Endothelial cell of umbilical vein (primary cell): Measurements from ENCODE around the gene TMEM170B. TPM values are rescaled to one million over a fixed set of nuclear protein-coding genes. Genes with fewer than 3 reads are reported as not detected.

Source experiments
- BruUV-seq: library from RNA; stranded (reverse); fragments of 400-500 nt; replicated peaks from 2 replicates; lab custom pipeline; 2021; lab: Mats Ljungman, UMichigan
- CTCF ChIA-PET: fragments of 300-600, 350-600 bp; sonication (Branson Sonifier 250); formaldehyde crosslinking; loops from one replicate; lab custom pipeline; 2021; ENCODE audit warnings: antibody characterized with exemption, inconsistent platforms; lab: Charles Lee
- POLR2A ChIA-PET: fragments of 300-600, 350-600 bp; sonication (Branson Sonifier 250); formaldehyde crosslinking; loops from one replicate; lab custom pipeline; 2021; ENCODE audit warnings: antibody characterized with exemption, inconsistent platforms; lab: Charles Lee
- DNase-seq: peaks from one replicate; pipeline ENCODE4 v3.0.0-alpha.2; 2011; ENCODE audit warnings: low read depth, low spot score
- FAIRE-seq: peaks from 2 replicates; lab custom pipeline; 2011; peaks lifted over from hg19 to GRCh38; lab: Jason Lieb, UNC
- H2AFZ ChIP-seq: 2 replicates; pipeline ENCODE4 v1.6.0; 2012; ENCODE audit warnings: low read depth, low read length, control low read depth, inconsistent platforms
- H3K27ac ChIP-seq: 2 replicates; pipeline ENCODE4 v1.5.1; 2011; ENCODE audit warnings: low read depth, mild to moderate bottlenecking, control low read depth, low read length, moderate library complexity; ENCODE audit not compliant: insufficient read depth
- H3K27me3 ChIP-seq, 2 experiments: 2 replicates each; pipeline versions ENCODE4 v1.6.0 to v1.6.1; 2011; ENCODE audit warnings: low read length in 2 of 2, mixed read lengths in 1 of 2; ENCODE audit not compliant: control insufficient read depth in 2 of 2, insufficient read depth in 2 of 2
- H3K36me3 ChIP-seq, 2 experiments: 2 replicates in 1 of 2; 3 replicates in 1 of 2; pipeline ENCODE4 v1.5.1; 2011; ENCODE audit warnings: low read length in 2 of 2, mild to moderate bottlenecking in 1 of 2, moderate library complexity in 1 of 2; ENCODE audit not compliant: control insufficient read depth in 2 of 2, insufficient read depth in 2 of 2; ENCODE audit errors: extremely low read depth in 1 of 2
- H3K4me1 ChIP-seq: 3 replicates; pipeline ENCODE4 v1.5.1; 2011; ENCODE audit warnings: mild to moderate bottlenecking, low read length; ENCODE audit not compliant: control insufficient read depth, insufficient read depth; ENCODE audit errors: extremely low read depth
- H3K4me2 ChIP-seq: 2 replicates; pipeline ENCODE4 v1.6.1; 2011; ENCODE audit warnings: low read length, control low read depth, mixed read lengths; ENCODE audit not compliant: insufficient read depth
- H3K4me3 ChIP-seq, 3 experiments: fragments of 200-600 bp in 1 of 3; sonication (generic), shearing (Covaris generic) in 1 of 3; replicated peaks in 1 of 3; 2 replicates each; pipeline ENCODE4 v1.5.1; 2011 to 2016; ENCODE audit warnings: control low read depth in 3 of 3, low read length in 3 of 3, mild to moderate bottlenecking in 2 of 3, inconsistent platforms in 1 of 3, low read depth in 1 of 3, moderate library complexity in 1 of 3; ENCODE audit not compliant: insufficient read depth in 1 of 3
- H3K79me2 ChIP-seq: 2 replicates; pipeline ENCODE4 v1.6.0; 2012; ENCODE audit warnings: low read length, inconsistent platforms; ENCODE audit not compliant: control insufficient read depth, insufficient read depth
- H3K9ac ChIP-seq: replicated peaks from 2 replicates; pipeline ENCODE3; 2011; ENCODE audit warnings: low read length, control low read depth; ENCODE audit not compliant: insufficient read depth; ENCODE audit errors: extremely low read depth
- H3K9me1 ChIP-seq: replicated peaks from 3 replicates; pipeline ENCODE4 v1.6.0; 2011; ENCODE audit warnings: mild to moderate bottlenecking, low read length; ENCODE audit not compliant: control insufficient read depth, insufficient read depth; ENCODE audit errors: extremely low read depth
- H3K9me3 ChIP-seq: replicated peaks from 2 replicates; pipeline ENCODE4 v1.5.1; 2012; ENCODE audit warnings: low read length, inconsistent platforms; ENCODE audit not compliant: control insufficient read depth, insufficient read depth
- H4K20me1 ChIP-seq: replicated peaks from 2 replicates; pipeline ENCODE3; 2011; ENCODE audit warnings: mild to moderate bottlenecking, low read length; ENCODE audit not compliant: control insufficient read depth, insufficient read depth; ENCODE audit errors: extremely low read depth
- CTCF ChIP-seq, 2 donors: IDR thresholded peaks; 1 replicate in 1 of 2; 2 replicates in 1 of 2; pipeline ENCODE4 v1.5.1; 2011; ENCODE audit warnings: low read length in 2 of 2, mild to moderate bottlenecking in 2 of 2, moderate library complexity in 2 of 2, control low read depth in 1 of 2, inconsistent platforms in 1 of 2, low read depth in 1 of 2; ENCODE audit not compliant: insufficient read depth in 1 of 2; ENCODE audit errors: extremely low read depth in 1 of 2
- EZH2 ChIP-seq: IDR thresholded peaks from 2 replicates; pipeline ENCODE4 v1.6.1; 2012; ENCODE audit warnings: borderline replicate concordance, low read depth, mild to moderate bottlenecking, moderate library complexity, low read length, inconsistent platforms; ENCODE audit not compliant: severe bottlenecking
- FOS ChIP-seq: IDR thresholded peaks from 2 replicates; pipeline ENCODE4 v1.6.1; 2011; ENCODE audit warnings: mild to moderate bottlenecking, low read length, moderate library complexity, borderline replicate concordance; ENCODE audit not compliant: insufficient read depth
- GATA2 ChIP-seq: IDR thresholded peaks from 2 replicates; pipeline ENCODE4 v1.7.0; 2011; ENCODE audit warnings: low read depth, mild to moderate bottlenecking, moderate library complexity, mixed read lengths, low read length; ENCODE audit not compliant: insufficient read length, insufficient read depth
- JUN ChIP-seq: IDR thresholded peaks from 2 replicates; pipeline ENCODE4 v1.6.1; 2011; ENCODE audit warnings: borderline replicate concordance, low read depth; ENCODE audit not compliant: insufficient read length, insufficient read depth
- MAX ChIP-seq: IDR thresholded peaks from 2 replicates; pipeline ENCODE4 v1.6.1; 2011; ENCODE audit not compliant: insufficient read depth, insufficient read length
- MYC ChIP-seq: IDR thresholded peaks from one replicate; pipeline ENCODE4 v1.6.1; 2011; ENCODE audit warnings: mild to moderate bottlenecking, low read depth, low read length
- POLR2A ChIP-seq: IDR thresholded peaks from 2 replicates; pipeline ENCODE4 v1.6.1; 2012; ENCODE audit warnings: low read depth, mild to moderate bottlenecking, control low read depth, low read length
- POLR2AphosphoS5 ChIP-seq: IDR thresholded peaks from 2 replicates; pipeline ENCODE4 v1.6.1; 2012; ENCODE audit warnings: low read depth, mild to moderate bottlenecking, control low read depth, low read length, moderate library complexity; ENCODE audit not compliant: insufficient read depth
- dilution Hi-C: fragments of 300-500 bp; cut with MboI; formaldehyde crosslinking; loops from one replicate; pipeline ENCODE4 v1.15.0; 2019; ENCODE audit warnings: low sequenced_read_pairs; ENCODE audit not compliant: extremely low pct_ligation_motif_present
- intact Hi-C: fragments of 100-400 bp; cut with micrococcal nuclease; formaldehyde crosslinking; loops from one replicate; pipeline ENCODE4 v1.10.0; 2022
- polyA plus RNA-seq, 4 experiments: library from polyadenylated mRNA; depleted of rRNA in 3 of 4; stranded (reverse) in 3 of 4; unstranded in 1 of 4; fragments of >200 nt; gene quantifications; 2 replicates each; pipeline versions ENCODE4 v1.2.1 to v1.2.3, GENCODE V29; 2011 to 2012; ENCODE audit warnings: missing spikeins in 1 of 4
- total RNA-seq: library from RNA; stranded (reverse); gene quantifications from 2 replicates; pipeline ENCODE4 v1.2.3, GENCODE V29; 2021

TMEM170B gene
- total and polyA plus RNA-seq, 2 donors (not counting 3 experiments of a cell fraction or from before 2014, with no cell fraction given): 1.1 to 4.2 TPM

- H3K9me3 ChIP-seq: no peaks in the 10 kb centered on the region
- H3K4me3 ChIP-seq: no peak overlapping the region
- no peaks in the 10 kb centered on the region for H4K20me1 ChIP-seq
- dilution Hi-C loops: no loop called here
- peaks cover 0 to 2% of the 10 kb centered on the region in 2 experiments for H3K27me3 ChIP-seq
- no peak for TF ChIP-seq JUN
- TF ChIP-seq EZH2: no peak
- TF ChIP-seq CTCF (IDR thresholded peaks at IDR 0.05; ENCODE audit: extremely low read depth in 1 of 2, insufficient read depth in 1 of 2, low read depth in 1 of 2, low read length in 2 of 2): no peak
- no peak for TF ChIP-seq FOS
- TF ChIP-seq POLR2AphosphoS5: no peak
- TF ChIP-seq MAX: no peak
- no peak for TF ChIP-seq POLR2A
- TF ChIP-seq MYC: no peak
- no peak for TF ChIP-seq GATA2
- H3K27ac ChIP-seq: no peak overlapping the region
- FAIRE-seq: no peak
- no peaks in the 10 kb centered on the region for H3K4me1 ChIP-seq
- intact Hi-C loops: no loop called here
- H3K9me1 ChIP-seq: no peaks in the 10 kb centered on the region
- H3K36me3 ChIP-seq: no peaks in the 10 kb centered on the region
- H3K4me2 ChIP-seq: no peak overlapping the region
- no TSS peak for BruUV-seq
- ChIA-PET POLR2A (no interaction called here), CTCF (no interaction called here)
- DNase-seq: no peak
- no peak overlapping the region for H2AFZ ChIP-seq
- no peaks in the 10 kb centered on the region for H3K79me2 ChIP-seq
- H3K9ac ChIP-seq: no peak overlapping the region
Measured at GRCh38 chr6:11525468-11526155, 11.9 kb upstream of the TMEM170B start.
